ENCODE results near the gene LIME1. TPM values are rescaled to one million over a fixed set of nuclear protein-coding genes. Genes with fewer than 3 reads are reported as not detected.
A peak's percentile ranks its signal among the peaks of the same experiment; 100 is the strongest.
"Not testable (repeated sequence)": the region's sequence is repeated elsewhere in the genome, so short reads cannot be mapped to it uniquely, and the experiment has no call there.

The LIME1 gene
- total RNA-seq, 1 donor from 2014 or later = 8.7 TPM

- intact Hi-C loops (cut with DNase I) = no loop called here
- Histone ChIP-seq H3K4me1 (peaks cover 6% of the 10 kb centered on the region), H3K27ac (no peak overlapping the region), H3K9me3 (no peaks in the 10 kb centered on the region), H3K36me3 (peaks cover 10% of the 10 kb centered on the region), H3K27me3 (ENCODE audit: low read depth) (no peaks in the 10 kb centered on the region), H3K4me3 (no peak overlapping the region)
- ATAC-seq = no peak
- TF ChIP-seq, protein P1, sequence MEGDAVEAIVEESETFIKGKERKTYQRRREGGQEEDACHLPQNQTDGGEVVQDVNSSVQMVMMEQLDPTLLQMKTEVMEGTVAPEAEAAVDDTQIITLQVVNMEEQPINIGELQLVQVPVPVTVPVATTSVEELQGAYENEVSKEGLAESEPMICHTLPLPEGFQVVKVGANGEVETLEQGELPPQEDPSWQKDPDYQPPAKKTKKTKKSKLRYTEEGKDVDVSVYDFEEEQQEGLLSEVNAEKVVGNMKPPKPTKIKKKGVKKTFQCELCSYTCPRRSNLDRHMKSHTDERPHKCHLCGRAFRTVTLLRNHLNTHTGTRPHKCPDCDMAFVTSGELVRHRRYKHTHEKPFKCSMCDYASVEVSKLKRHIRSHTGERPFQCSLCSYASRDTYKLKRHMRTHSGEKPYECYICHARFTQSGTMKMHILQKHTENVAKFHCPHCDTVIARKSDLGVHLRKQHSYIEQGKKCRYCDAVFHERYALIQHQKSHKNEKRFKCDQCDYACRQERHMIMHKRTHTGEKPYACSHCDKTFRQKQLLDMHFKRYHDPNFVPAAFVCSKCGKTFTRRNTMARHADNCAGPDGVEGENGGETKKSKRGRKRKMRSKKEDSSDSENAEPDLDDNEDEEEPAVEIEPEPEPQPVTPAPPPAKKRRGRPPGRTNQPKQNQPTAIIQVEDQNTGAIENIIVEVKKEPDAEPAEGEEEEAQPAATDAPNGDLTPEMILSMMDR (IDR thresholded peaks at IDR 0.05) = no peak
- DNase-seq = peak; percentile 38
These were observed 37.2 kb downstream of the LIME1 start for GRCh38 chr20:63773571-63774241.

GRCh38 chr20:63774306-63774705 lies 37.8 kb downstream of the LIME1 start:
- no peaks in the 10 kb centered on the region for H3K9me3 ChIP-seq
- peaks cover 4% of the 10 kb centered on the region for H3K36me3 ChIP-seq
- DNase-seq (no peak), ATAC-seq (no peak)
- intact Hi-C loops (cut with DNase I) = no loop called here
- no peak overlapping the region for H3K27ac ChIP-seq
- H3K4me3 ChIP-seq = no peak overlapping the region
- H3K27me3 ChIP-seq (ENCODE audit: low read depth) = no peaks in the 10 kb centered on the region
- peaks cover 6% of the 10 kb centered on the region for H3K4me1 ChIP-seq
- TF ChIP-seq, protein P1 (IDR thresholded peaks at IDR 0.05) = no peak

- ATAC-seq = peak in 1 of 2 donors; percentile 69
These were observed 38.9 kb downstream of the LIME1 start for GRCh38 chr20:63775096-63775978.

GRCh38 chr20:63776875-63777274 lies 40.4 kb downstream of the LIME1 start:
- intact Hi-C loops (cut with DNase I); H3K27ac ChIP-seq; H3K9me3 ChIP-seq; H3K4me3 ChIP-seq; H3K36me3 ChIP-seq; ATAC-seq; DNase-seq; H3K27me3 ChIP-seq (ENCODE audit: low read depth); H3K4me1 ChIP-seq: not testable (repeated sequence)

More at GRCh38 chr20:63775096-63775978, 38.9 kb downstream of the LIME1 start:
- Histone ChIP-seq H3K27ac (no peak overlapping the region), H3K4me1 (peaks cover 6% of the 10 kb centered on the region), H3K9me3 (no peaks in the 10 kb centered on the region), H3K4me3 (no peak overlapping the region), H3K36me3 (no peaks in the 10 kb centered on the region), H3K27me3 (ENCODE audit: low read depth) (no peaks in the 10 kb centered on the region)
- TF ChIP-seq, protein P1 (IDR thresholded peaks at IDR 0.05) = peak; percentile 52
- no peak for DNase-seq
- intact Hi-C loops (cut with DNase I) = no loop called here

DNA sequence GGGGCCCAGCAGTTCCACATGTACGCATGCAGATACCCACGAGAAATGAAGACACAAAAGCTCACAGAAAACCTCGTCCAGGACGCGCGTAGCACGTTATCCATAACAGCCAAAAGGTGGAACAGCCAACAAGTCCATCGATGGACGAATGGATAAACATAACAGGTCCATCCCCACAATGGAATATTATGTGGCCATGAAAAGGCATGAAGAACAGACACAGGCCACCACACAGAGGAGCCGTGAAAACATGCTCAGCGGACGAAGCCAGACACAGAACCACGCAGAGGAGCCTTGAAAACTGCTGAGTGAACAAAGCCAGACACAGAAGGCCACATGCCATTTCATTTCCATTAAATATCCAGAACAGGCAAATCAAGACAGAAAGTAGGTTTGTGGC lies 41.1 kb downstream of the LIME1 start:
- H3K27me3 ChIP-seq (ENCODE audit: low read depth) = no peaks in the 10 kb centered on the region
- no peaks in the 10 kb centered on the region for H3K36me3 ChIP-seq
- ATAC-seq (no peak), DNase-seq (no peak)
- no peaks in the 10 kb centered on the region for H3K9me3 ChIP-seq
- no peak overlapping the region for H3K4me3 ChIP-seq
- TF ChIP-seq, protein P1 (IDR thresholded peaks at IDR 0.05) = no peak
- intact Hi-C loops (cut with DNase I) = no loop called here
- peaks cover 6% of the 10 kb centered on the region for H3K4me1 ChIP-seq
- H3K27ac ChIP-seq = no peak overlapping the region

All from lower lobe of right lung (tissue), 2 donors.